BJ (cell line): ENCODE data around the gene EDIL3. TPM values are rescaled to one million over a fixed set of nuclear protein-coding genes. Genes with fewer than 3 reads are reported as not detected.

ENCODE experiments used
- CTCF ChIA-PET: fragments of 350-600 bp; formaldehyde crosslinking; extraction: SDS; loops from one replicate; lab custom pipeline; 2021; ENCODE audit warnings: antibody characterized with exemption, inconsistent platforms; lab: Yijun Ruan, JAX
- POLR2A ChIA-PET: fragments of 300-600 bp; sonication (Branson Sonifier 250); formaldehyde crosslinking; extraction: SDS; loops from one replicate; lab custom pipeline; 2021; ENCODE audit warnings: antibody characterized with exemption; lab: Charles Lee
- DNase-seq: peaks from one replicate; pipeline ENCODE4 v3.0.0-alpha.2; 2011; ENCODE audit warnings: low read depth
- H3K27me3 ChIP-seq: 2 replicates; pipeline ENCODE4 v1.6.0; 2011; ENCODE audit warnings: low read length; ENCODE audit not compliant: control insufficient read depth, insufficient read depth
- H3K36me3 ChIP-seq: 2 replicates; pipeline ENCODE4 v1.5.1; 2011; ENCODE audit warnings: low read length; ENCODE audit not compliant: control insufficient read depth, insufficient read depth
- H3K4me3 ChIP-seq: 2 replicates; pipeline ENCODE4 v1.5.1; 2011; ENCODE audit warnings: low read depth, mild to moderate bottlenecking, control low read depth, low read length
- CTCF ChIP-seq: IDR thresholded peaks from 2 replicates; pipeline ENCODE4 v1.5.1; 2011; ENCODE audit warnings: low read depth, mild to moderate bottlenecking, control low read depth, inconsistent platforms, low read length, moderate library complexity; ENCODE audit not compliant: insufficient read depth
- polyA plus RNA-seq: library from polyadenylated mRNA; depleted of rRNA; stranded (reverse); fragments of >200 nt; gene quantifications from 2 replicates; pipeline ENCODE4 v1.2.3, GENCODE V29; 2011

The EDIL3 gene
- polyA plus RNA-seq, 1 experiment = 8.4 TPM

- no peak overlapping the region for H3K4me3 ChIP-seq
- DNase-seq = no peak
- ChIA-PET POLR2A (no interaction called here), CTCF (no interaction called here)
- H3K27me3 ChIP-seq = no peaks in the 10 kb centered on the region
- no peak for TF ChIP-seq CTCF
- no peaks in the 10 kb centered on the region for H3K36me3 ChIP-seq
Observed at GRCh38 chr5:84017523-84018172, 367.0 kb downstream of the EDIL3 start.

- H3K27me3 ChIP-seq = no peaks in the 10 kb centered on the region
- H3K36me3 ChIP-seq = no peaks in the 10 kb centered on the region
- no peak for TF ChIP-seq CTCF
- DNase-seq = no peak
- ChIA-PET POLR2A (no interaction called here), CTCF (no interaction called here)
- no peak overlapping the region for H3K4me3 ChIP-seq
Observed at GRCh38 chr5:84016085-84016484, 368.6 kb downstream of the EDIL3 start.

- no peak for DNase-seq
- no peak overlapping the region for H3K4me3 ChIP-seq
- POLR2A ChIA-PET = no interaction called here
- no peak for TF ChIP-seq CTCF
- H3K36me3 ChIP-seq = no peaks in the 10 kb centered on the region
- no peaks in the 10 kb centered on the region for H3K27me3 ChIP-seq
- CTCF ChIA-PET = interaction anchor here (0.6 to 1.0 kb wide), 2 partner anchors 16 to 31 kb away, joined by 3 to 4 read pairs; no protein-coding TSS in a partner anchor
Observed at GRCh38 chr5:84014966-84015365, 369.7 kb downstream of the EDIL3 start.

- no peak for DNase-seq
- no peaks in the 10 kb centered on the region for H3K36me3 ChIP-seq
- H3K27me3 ChIP-seq = no peaks in the 10 kb centered on the region
- no peak overlapping the region for H3K4me3 ChIP-seq
- ChIA-PET CTCF (interaction anchor here (1.0 kb wide), 1 partner anchor 10 kb away, joined by 4 read pairs; no protein-coding TSS in a partner anchor), POLR2A (no interaction called here)
- no peak for TF ChIP-seq CTCF
Observed at GRCh38 chr5:83993803-83994202, 390.9 kb downstream of the EDIL3 start.

GRCh38 chr5:83991566-83992224 is 393.0 kb downstream of the EDIL3 start:
- no peak for DNase-seq
- Histone ChIP-seq H3K27me3 (no peaks in the 10 kb centered on the region), H3K4me3 (no peak overlapping the region), H3K36me3 (no peaks in the 10 kb centered on the region)
- no peak for TF ChIP-seq CTCF
- CTCF ChIA-PET = no interaction called here
- POLR2A ChIA-PET = no interaction called here
